ENCODE measurements around the gene CTRB1. TPM values are rescaled to one million over a fixed set of nuclear protein-coding genes. Genes with fewer than 3 reads are reported as not detected.
A peak's percentile ranks its signal among the peaks of the same experiment; 100 is the strongest.

Gene CTRB1
- total and polyA plus RNA-seq, 2 of the 13 experiments (the other 11 are each of a cell fraction or from before 2014, with no cell fraction given), result not detected

DNA sequence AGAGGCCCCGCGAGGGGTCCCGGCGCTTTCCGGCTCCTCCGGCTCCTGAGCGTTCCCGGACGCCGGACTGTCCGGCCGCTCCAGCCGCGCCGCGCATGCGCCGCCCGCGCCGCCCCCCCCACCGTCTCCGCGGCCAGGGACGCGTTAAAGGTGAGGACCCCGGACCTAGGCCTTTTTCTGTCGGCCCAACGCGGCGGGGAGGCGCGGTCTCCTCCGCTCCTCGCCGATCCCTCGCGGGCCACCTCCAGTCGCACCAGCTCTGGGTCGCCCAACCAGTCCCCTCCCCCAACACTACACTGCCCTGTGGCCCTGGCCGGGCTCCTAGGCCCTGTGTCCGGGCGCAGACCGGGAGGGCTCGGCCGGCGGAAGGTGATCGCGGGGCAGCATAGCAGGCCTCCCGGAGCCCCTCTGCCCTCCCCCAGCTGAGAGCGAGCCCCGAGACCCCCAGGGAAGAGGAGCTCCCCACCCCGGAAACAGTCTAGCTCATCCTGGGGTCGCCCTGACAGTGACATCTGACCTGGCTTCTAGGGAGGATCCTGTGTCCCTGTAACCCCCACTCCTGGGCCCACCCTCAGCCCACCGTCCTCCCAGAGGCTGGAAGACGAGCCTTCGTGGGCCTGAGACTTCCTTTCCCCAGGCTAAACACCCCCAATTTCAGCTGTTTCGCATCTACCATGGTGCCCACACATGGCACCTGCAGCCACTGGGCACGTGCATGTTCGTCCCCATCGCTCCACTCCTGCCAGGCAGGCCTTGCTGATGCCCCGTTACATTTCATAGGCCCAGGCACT, 47.3 kb downstream of the CTRB1 start (continued):
- TF ChIP-seq, protein P1, sequence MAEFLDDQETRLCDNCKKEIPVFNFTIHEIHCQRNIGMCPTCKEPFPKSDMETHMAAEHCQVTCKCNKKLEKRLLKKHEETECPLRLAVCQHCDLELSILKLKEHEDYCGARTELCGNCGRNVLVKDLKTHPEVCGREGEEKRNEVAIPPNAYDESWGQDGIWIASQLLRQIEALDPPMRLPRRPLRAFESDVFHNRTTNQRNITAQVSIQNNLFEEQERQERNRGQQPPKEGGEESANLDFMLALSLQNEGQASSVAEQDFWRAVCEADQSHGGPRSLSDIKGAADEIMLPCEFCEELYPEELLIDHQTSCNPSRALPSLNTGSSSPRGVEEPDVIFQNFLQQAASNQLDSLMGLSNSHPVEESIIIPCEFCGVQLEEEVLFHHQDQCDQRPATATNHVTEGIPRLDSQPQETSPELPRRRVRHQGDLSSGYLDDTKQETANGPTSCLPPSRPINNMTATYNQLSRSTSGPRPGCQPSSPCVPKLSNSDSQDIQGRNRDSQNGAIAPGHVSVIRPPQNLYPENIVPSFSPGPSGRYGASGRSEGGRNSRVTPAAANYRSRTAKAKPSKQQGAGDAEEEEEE (CRISPR knock-in tag; IDR thresholded peaks at IDR 0.05; ENCODE audit: borderline replicate concordance), result no peak
- TF ChIP-seq, protein P2, sequence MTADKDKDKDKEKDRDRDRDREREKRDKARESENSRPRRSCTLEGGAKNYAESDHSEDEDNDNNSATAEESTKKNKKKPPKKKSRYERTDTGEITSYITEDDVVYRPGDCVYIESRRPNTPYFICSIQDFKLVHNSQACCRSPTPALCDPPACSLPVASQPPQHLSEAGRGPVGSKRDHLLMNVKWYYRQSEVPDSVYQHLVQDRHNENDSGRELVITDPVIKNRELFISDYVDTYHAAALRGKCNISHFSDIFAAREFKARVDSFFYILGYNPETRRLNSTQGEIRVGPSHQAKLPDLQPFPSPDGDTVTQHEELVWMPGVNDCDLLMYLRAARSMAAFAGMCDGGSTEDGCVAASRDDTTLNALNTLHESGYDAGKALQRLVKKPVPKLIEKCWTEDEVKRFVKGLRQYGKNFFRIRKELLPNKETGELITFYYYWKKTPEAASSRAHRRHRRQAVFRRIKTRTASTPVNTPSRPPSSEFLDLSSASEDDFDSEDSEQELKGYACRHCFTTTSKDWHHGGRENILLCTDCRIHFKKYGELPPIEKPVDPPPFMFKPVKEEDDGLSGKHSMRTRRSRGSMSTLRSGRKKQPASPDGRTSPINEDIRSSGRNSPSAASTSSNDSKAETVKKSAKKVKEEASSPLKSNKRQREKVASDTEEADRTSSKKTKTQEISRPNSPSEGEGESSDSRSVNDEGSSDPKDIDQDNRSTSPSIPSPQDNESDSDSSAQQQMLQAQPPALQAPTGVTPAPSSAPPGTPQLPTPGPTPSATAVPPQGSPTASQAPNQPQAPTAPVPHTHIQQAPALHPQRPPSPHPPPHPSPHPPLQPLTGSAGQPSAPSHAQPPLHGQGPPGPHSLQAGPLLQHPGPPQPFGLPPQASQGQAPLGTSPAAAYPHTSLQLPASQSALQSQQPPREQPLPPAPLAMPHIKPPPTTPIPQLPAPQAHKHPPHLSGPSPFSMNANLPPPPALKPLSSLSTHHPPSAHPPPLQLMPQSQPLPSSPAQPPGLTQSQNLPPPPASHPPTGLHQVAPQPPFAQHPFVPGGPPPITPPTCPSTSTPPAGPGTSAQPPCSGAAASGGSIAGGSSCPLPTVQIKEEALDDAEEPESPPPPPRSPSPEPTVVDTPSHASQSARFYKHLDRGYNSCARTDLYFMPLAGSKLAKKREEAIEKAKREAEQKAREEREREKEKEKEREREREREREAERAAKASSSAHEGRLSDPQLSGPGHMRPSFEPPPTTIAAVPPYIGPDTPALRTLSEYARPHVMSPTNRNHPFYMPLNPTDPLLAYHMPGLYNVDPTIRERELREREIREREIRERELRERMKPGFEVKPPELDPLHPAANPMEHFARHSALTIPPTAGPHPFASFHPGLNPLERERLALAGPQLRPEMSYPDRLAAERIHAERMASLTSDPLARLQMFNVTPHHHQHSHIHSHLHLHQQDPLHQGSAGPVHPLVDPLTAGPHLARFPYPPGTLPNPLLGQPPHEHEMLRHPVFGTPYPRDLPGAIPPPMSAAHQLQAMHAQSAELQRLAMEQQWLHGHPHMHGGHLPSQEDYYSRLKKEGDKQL (CRISPR knock-in tag; IDR thresholded peaks at IDR 0.05; ENCODE audit: low read depth), result 0 out of 2 replicates have a peak, but pooled peaks have one; percentile 22
- TF ChIP-seq, protein P3, sequence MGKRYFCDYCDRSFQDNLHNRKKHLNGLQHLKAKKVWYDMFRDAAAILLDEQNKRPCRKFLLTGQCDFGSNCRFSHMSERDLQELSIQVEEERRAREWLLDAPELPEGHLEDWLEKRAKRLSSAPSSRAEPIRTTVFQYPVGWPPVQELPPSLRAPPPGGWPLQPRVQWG (CRISPR knock-in tag; IDR thresholded peaks at IDR 0.05; ENCODE audit: borderline replicate concordance, low read depth), result no peak
- TF ChIP-seq ZNF484 (CRISPR knock-in tag; IDR thresholded peaks at IDR 0.05; ENCODE audit: borderline replicate concordance, low read depth) (no peak), ZNF136 (CRISPR knock-in tag; IDR thresholded peaks at IDR 0.05; ENCODE audit: low read depth) (peak; percentile 79; the same call in 1 of the 2 replicates), ZNF83 (CRISPR knock-in tag; IDR thresholded peaks at IDR 0.05; ENCODE audit: borderline replicate concordance) (no peak; the same call in 1 of the 2 replicates), AGO2 (optimal IDR thresholded peaks at IDR 0.05; ENCODE audit: low read depth, low read length) (peak; percentile 41), SRSF9 (IDR thresholded peaks at IDR 0.05; ENCODE audit: borderline replicate concordance, insufficient read depth, low read depth, low read length, poor library complexity, severe bottlenecking) (no peak), ZNF451 (CRISPR knock-in tag; IDR thresholded peaks at IDR 0.05) (peak; percentile 93), NPAS2 (CRISPR knock-in tag; IDR thresholded peaks at IDR 0.05; ENCODE audit: borderline replicate concordance) (no peak), YEATS4 (CRISPR knock-in tag; IDR thresholded peaks at IDR 0.05; ENCODE audit: borderline replicate concordance) (peak; percentile 61), FOXA1 (IDR thresholded peaks at IDR 0.05) (no peak), FOXA1 (CRISPR knock-in tag; IDR thresholded peaks at IDR 0.05) (0 out of 2 replicates have a peak, but pooled peaks have one; percentile 16), MED8 (CRISPR knock-in tag; IDR thresholded peaks at IDR 0.05; ENCODE audit: insufficient replicate concordance) (peak; percentile 77)
- TF ChIP-seq, protein P4, sequence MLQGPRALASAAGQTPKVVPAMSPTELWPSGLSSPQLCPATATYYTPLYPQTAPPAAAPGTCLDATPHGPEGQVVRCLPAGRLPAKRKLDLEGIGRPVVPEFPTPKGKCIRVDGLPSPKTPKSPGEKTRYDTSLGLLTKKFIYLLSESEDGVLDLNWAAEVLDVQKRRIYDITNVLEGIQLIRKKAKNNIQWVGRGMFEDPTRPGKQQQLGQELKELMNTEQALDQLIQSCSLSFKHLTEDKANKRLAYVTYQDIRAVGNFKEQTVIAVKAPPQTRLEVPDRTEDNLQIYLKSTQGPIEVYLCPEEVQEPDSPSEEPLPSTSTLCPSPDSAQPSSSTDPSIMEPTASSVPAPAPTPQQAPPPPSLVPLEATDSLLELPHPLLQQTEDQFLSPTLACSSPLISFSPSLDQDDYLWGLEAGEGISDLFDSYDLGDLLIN (CRISPR knock-in tag; IDR thresholded peaks at IDR 0.05; ENCODE audit: borderline replicate concordance), result peak; percentile 68; the same call in 1 of the 2 replicates
- TF ChIP-seq, protein P5, sequence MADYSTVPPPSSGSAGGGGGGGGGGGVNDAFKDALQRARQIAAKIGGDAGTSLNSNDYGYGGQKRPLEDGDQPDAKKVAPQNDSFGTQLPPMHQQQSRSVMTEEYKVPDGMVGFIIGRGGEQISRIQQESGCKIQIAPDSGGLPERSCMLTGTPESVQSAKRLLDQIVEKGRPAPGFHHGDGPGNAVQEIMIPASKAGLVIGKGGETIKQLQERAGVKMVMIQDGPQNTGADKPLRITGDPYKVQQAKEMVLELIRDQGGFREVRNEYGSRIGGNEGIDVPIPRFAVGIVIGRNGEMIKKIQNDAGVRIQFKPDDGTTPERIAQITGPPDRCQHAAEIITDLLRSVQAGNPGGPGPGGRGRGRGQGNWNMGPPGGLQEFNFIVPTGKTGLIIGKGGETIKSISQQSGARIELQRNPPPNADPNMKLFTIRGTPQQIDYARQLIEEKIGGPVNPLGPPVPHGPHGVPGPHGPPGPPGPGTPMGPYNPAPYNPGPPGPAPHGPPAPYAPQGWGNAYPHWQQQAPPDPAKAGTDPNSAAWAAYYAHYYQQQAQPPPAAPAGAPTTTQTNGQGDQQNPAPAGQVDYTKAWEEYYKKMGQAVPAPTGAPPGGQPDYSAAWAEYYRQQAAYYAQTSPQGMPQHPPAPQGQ (CRISPR knock-in tag; IDR thresholded peaks at IDR 0.05; ENCODE audit: borderline replicate concordance), result no peak
